ENCODE data around the gene GYS1. TPM values are rescaled to one million over a fixed set of nuclear protein-coding genes. Genes with fewer than 3 reads are reported as not detected.

The GYS1 gene
- 47.5 and 55.9 TPM in 2 replicates for total RNA-seq

DNA sequence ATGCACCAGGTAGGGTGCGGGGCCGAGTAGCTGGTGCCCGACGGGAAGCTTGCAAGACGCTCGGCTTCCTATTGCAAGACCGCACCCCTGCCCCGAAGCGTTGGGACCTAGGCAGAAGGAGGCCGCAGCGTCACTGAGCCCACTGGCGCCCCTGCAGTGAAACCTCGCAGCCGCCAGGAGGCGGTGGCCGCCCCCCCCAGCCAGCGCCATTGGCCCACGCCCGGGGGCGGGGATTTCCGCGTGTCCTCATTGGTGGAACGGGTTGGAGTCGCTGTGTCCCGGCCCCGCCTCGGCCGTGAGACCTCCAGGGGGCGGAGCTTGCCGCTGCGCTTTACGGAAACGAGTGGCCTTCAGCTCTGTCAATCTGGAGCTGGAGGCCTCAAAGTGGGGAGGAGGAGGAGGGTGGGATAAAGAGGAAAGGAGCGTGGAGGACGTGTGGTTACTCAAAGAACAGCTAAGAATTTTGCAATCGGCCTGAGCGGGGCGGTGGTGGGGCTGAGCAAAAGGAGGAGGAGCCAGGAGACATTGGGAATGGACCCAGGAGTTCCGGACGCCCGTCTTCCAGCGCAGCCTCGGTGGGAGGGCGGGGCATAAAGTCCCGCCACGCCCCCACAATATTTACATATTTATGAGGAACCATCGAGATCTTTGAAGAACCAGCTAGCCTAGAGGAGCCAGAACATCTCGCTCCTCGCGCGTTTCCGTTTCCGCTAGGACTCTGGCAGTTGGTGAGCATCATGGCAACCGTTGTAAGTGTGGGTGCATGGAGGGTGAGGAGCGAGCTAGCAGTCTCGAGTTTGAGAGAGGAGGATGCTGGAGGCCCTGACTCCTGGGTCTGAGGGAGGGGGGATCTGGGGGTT is at the start of gene GYS1, which contains the start of gene RUVBL2:
Gene GYS1, minus strand, starts transcription at position 135 of the 860 bp plus-strand sequence. CDS start 197 bp downstream, outside the sequence.
Gene RUVBL2, plus strand, starts transcription at position 713 of the 860 bp plus-strand sequence. Its CDS starts 25 bp downstream, at position 738.

DNA sequence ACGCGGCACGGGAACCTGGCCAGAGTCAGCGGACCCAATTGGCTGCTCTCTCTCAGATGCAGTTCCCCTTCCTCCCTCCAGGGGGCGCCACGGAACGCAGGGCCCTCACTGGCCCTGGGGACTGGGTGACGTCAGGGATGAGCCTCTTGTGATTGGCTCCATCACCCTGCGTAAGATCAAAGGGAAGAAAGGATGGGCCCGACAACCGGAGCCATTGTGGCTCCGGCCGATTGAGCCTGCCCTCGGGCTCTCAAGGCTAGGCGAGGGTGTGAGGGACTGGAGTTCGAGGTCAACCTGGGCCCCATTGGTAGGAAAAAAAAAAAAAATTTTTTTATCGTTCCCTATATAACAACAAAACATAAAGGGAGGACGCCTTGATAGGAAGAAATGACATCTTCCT is 43.7 kb upstream of the GYS1 start, which contains the start of gene CGB1:
Gene CGB1, minus strand, starts transcription at position 81 of the 400 bp plus-strand sequence. CDS start 184 bp downstream, outside the sequence.

DNA sequence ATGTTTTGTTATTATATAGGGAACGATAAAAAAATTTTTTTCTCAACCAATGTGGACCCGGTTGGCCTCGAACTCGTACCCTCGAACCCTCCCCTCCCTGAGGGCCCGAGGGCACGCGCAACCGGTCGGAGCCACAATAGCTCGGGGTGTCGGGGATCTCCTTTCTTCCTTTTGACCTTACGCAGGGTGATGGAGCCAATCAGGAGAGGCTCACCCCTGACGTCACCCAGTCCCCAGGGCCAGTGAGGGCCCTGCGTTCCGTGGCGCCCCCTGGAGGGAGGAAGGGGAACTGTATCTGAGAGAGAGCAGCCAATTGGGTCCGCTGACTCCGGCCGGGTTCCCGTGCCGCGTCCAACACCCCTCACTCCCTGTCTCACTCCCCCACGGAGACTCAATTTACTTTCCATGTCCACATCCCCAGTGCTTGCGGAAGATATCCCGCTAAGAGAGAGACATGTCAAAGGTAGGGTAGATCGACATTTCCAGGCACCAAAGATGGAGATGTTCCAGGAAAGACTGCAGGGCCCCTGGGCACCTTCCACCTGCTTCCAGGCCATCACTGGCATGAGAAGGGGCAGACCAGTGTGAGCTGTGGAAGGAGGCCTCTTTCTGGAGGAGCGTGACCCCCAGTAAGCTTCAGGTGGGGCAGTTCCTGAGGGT is 38.7 kb upstream of the GYS1 start, which contains the start of gene CGB2:
Gene CGB2, plus strand, starts transcription at position 249 of the 660 bp plus-strand sequence. Its CDS starts 206 bp downstream, at position 455.

DNA sequence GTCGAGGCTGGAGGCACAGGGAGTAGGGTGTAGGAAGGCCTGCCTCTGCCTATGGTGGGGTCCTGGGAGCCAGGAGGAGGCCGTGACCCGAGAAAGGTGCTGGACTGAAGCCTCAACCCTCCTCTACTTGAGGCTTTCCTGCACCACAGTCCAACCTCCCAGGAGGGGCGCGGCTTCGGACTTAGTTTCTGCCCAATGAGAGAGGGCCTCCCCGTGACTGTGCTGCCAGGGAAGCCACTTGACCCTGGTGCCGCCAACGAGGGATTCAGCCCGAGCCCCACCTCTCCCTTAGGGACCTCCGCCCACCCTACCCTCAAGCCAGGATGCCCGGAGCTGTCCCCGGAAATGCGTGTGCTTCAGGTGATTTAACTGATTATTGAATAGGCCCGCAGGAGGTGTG is 31.1 kb upstream of the GYS1 start, which contains the start of gene CGB3:
Gene CGB3, minus strand, starts transcription at position 101 of the 400 bp plus-strand sequence. CDS start 362 bp downstream, outside the sequence.

DNA sequence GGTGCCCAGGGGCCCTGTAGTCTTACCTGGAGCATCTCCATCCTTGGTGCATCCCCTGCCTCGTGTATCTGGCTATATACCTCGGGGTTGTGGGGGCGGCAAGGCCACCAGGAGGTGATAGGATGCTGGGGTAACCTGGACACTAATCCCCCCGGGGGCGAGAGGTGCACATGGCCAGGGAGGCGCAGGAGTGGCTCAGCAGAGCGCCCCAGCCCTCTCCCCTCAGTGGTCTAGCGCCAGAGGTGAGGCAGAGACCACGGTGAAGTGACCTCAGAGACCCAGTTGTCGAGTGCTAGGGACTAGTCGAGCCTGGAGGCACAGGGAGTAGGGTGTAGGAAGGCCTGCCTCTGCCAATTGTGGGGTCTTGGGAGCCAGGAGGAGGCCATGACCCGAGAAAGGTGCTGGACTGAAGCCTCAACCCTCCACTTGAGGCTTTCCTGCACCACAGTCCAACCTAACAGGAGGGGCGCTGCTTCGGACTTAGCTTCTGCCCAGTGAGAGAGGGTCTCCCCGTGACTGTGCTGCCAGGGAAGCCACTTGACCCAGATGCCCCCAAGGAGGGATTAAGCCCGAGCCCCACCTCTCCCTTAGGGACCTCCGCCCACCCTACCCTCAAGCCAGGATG is 24.0 kb upstream of the GYS1 start, which contains the start of gene LHB:
Gene LHB, minus strand, starts transcription at position 51 of the 625 bp plus-strand sequence. Its CDS starts 10 bp downstream, at position 41.

DNA sequence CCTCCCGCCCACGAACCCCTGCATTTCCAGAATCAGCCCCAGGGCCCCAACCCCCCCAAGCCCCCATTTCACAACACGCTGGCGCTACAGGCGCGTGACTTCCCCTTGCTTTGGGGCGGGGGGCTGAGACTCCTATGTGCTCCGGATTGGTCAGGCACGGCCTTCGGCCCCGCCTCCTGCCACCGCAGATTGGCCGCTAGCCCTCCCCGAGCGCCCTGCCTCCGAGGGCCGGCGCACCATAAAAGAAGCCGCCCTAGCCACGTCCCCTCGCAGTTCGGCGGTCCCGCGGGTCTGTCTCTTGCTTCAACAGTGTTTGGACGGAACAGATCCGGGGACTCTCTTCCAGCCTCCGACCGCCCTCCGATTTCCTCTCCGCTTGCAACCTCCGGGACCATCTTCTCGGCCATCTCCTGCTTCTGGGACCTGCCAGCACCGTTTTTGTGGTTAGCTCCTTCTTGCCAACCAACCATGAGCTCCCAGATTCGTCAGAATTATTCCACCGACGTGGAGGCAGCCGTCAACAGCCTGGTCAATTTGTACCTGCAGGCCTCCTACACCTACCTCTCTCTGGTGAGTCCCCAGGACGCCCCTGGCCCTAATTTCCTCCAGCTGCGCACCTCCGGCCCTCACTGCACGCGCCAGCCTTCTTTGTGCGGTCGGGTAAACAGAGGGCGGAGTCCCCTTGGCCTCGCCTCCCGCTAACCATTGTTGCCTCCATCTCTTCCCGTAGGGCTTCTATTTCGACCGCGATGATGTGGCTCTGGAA is 27.9 kb downstream of the GYS1 start, which contains the start of gene FTL:
Gene FTL, plus strand, starts transcription at position 270 of the 766 bp plus-strand sequence. Its CDS starts 199 bp downstream, at position 469.

DNA sequence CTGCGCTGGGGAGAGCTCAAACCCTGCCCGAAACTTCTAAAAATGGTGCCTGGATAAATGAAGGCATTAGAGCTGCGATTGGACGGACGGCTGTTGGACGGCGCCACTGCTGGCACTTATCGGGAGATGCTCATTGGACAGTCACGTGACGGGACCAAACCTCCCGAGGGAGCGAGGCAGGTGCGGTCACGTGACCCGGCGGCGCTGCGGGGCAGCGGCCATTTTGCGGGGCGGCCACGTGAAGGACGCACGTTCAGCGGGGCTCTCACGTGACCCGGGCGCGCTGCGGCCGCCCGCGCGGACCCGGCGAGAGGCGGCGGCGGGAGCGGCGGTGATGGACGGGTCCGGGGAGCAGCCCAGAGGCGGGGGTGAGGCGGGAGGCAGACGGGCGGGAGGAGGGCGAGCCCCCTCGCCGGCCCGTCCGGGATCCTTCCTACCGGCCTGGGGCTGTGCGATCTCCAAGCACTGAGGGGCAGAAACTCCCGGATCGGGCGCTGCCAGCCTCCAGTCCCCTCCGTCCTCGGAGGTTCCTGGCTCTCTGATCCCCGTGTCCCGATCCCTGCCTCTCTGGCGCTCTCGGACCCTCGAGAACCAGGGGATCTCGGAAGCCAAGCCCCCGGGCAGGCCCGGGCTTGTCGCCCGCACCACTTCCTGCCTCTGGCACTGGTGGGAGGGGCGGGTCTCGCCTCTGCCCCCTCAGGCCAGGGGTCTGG is 38.4 kb downstream of the GYS1 start, which contains the start of gene BAX:
Gene BAX, plus strand, starts transcription at position 281 of the 713 bp plus-strand sequence. Its CDS starts 54 bp downstream, at position 335.

DNA sequence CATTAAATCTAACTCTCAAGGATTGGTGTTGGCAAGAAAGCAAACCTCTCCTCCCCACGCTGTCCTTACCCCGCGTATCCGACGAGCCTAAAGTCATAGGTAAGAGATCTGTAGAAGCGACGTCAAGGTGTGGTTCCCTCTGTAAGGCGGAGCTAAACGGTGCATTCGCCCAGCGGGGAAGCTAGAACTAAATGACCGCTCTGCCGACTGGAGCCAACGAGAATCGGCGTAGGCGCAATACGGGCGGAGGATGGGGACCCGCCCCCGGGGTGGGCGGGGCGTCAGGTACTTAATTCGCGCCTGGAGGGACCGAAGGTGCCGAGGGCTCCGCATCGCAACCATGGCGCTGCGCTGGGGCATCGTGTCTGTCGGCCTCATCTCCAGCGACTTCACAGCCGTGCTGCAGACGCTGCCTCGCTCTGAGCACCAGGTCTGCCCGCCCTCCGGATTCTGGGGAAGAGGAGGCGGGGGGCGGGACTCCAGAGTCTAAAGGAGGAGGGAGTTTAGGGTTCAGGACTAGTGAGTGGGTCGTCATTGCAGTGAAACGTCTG is 59.7 kb downstream of the GYS1 start, which contains the start of gene DHDH:
Gene DHDH, plus strand, starts transcription at position 318 of the 551 bp plus-strand sequence. Its CDS starts 23 bp downstream, at position 341.

Other genes with a start within 250 kb of the GYS1 start
- under 0.01 TPM in 1 of 2 replicates, not detected in the other for gene IZUMO1, start 246.4 kb downstream of the GYS1 start, total RNA-seq
- 0.28 and 0.30 TPM in 2 replicates for gene FUT1, start 240.7 kb downstream of the GYS1 start, total RNA-seq
- gene FGF21, start 237.8 kb downstream of the GYS1 start, total RNA-seq = not detected in 2 replicates
- 17.8 and 34.5 TPM in 2 replicates for gene BCAT2, start 182.3 kb downstream of the GYS1 start, total RNA-seq
- gene HSD17B14, start 156.8 kb downstream of the GYS1 start, total RNA-seq = 5.5 and 19.0 TPM in 2 replicates
- 4.2 and 6.6 TPM in 2 replicates for gene PLEKHA4, start 124.7 kb downstream of the GYS1 start, total RNA-seq
- gene PPP1R15A, start 120.9 kb downstream of the GYS1 start, total RNA-seq = 47.0 and 52.0 TPM in 2 replicates
- 0.09 and 0.30 TPM in 2 replicates for gene TULP2, start 94.6 kb downstream of the GYS1 start, total RNA-seq
- gene NUCB1, start 93.0 kb downstream of the GYS1 start, total RNA-seq = 319 and 392 TPM in 2 replicates
- gene DHDH, start 59.6 kb downstream of the GYS1 start, total RNA-seq = not detected in 2 replicates
- gene BAX, start 38.4 kb downstream of the GYS1 start, total RNA-seq = 116 and 123 TPM in 2 replicates
- 2,285 and 3,939 TPM in 2 replicates for gene FTL, start 28.0 kb downstream of the GYS1 start, total RNA-seq
- 176 and 217 TPM in 2 replicates for gene RUVBL2, start 578 bp upstream of the GYS1 start, total RNA-seq
- gene LHB, start 23.8 kb upstream of the GYS1 start, total RNA-seq = not detected in 2 replicates
- gene CGB3, start 31.0 kb upstream of the GYS1 start, total RNA-seq = not detected in 2 replicates
- gene CGB2, start 38.6 kb upstream of the GYS1 start, total RNA-seq = not detected in 2 replicates
- gene CGB1, start 43.6 kb upstream of the GYS1 start, total RNA-seq = not detected in 2 replicates
- not detected in 2 replicates for gene CGB5, start 50.5 kb upstream of the GYS1 start, total RNA-seq
- gene CGB8, start 55.8 kb upstream of the GYS1 start, total RNA-seq = not detected in 2 replicates
- 0.23 and 0.30 TPM in 2 replicates for gene CGB7, start 64.4 kb upstream of the GYS1 start, total RNA-seq
- gene NTF4, start 71.5 kb upstream of the GYS1 start, total RNA-seq = 0.30 TPM in 1 of 2 replicates, not detected in the other
- not detected in 2 replicates for gene KCNA7, start 79.4 kb upstream of the GYS1 start, total RNA-seq
- 86.7 and 121 TPM in 2 replicates for gene SNRNP70, start 92.1 kb upstream of the GYS1 start, total RNA-seq
- 6.3 and 13.7 TPM in 2 replicates for gene LIN7B, start 121.1 kb upstream of the GYS1 start, total RNA-seq
- gene C19orf73, start 125.8 kb upstream of the GYS1 start, total RNA-seq = 0.89 and 0.97 TPM in 2 replicates
- 3.3 and 8.0 TPM in 2 replicates for gene PPFIA3, start 126.2 kb upstream of the GYS1 start, total RNA-seq
- gene HRC, start 162.1 kb upstream of the GYS1 start, total RNA-seq = 0.14 TPM in 1 of 2 replicates, not detected in the other
- 13.4 and 23.1 TPM in 2 replicates for gene TRPM4, start 164.5 kb upstream of the GYS1 start, total RNA-seq